Ectodermal cell (in vitro differentiated cells): ENCODE results near the gene MLLT6.

ENCODE experiments used
- H3K27ac ChIP-seq: 2 replicates; pipeline ENCODE4 v1.7.0; 2013; ENCODE audit warnings: mild to moderate bottlenecking, low read depth, low read length; ENCODE audit not compliant: insufficient read depth, poor library complexity, severe bottlenecking
- H3K27me3 ChIP-seq: 2 replicates; pipeline ENCODE4 v1.7.0; 2013; ENCODE audit warnings: mild to moderate bottlenecking, low read length; ENCODE audit not compliant: insufficient read depth, control insufficient read depth, poor library complexity, severe bottlenecking
- H3K36me3 ChIP-seq: one replicate; pipeline ENCODE4 v1.7.0; 2013; ENCODE audit warnings: low read length; ENCODE audit not compliant: control insufficient read depth, insufficient read depth
- H3K4me1 ChIP-seq: one replicate; pipeline ENCODE4 v1.7.0; 2013; ENCODE audit warnings: low read length; ENCODE audit not compliant: control insufficient read depth, insufficient read depth
- H3K4me3 ChIP-seq: 2 replicates; pipeline ENCODE4 v1.7.0; 2013; ENCODE audit warnings: low read depth, low read length, control low read depth; ENCODE audit not compliant: insufficient read depth
- H3K9me3 ChIP-seq: 2 replicates; pipeline ENCODE4 v1.7.0; 2013; ENCODE audit warnings: mild to moderate bottlenecking, low read length, moderate library complexity; ENCODE audit not compliant: control insufficient read depth
- WGBS, 2 experiments: methylation state at CpG; one replicate each; pipeline ENCODE4 v1.1.7; 2013; ENCODE audit warnings: missing lambda C conversion rate in 2 of 2; 5-methylcytosine and 5-hydroxymethylcytosine counted together

MLLT6 gene

GRCh38 chr17:38746004-38746848 is 41.2 kb downstream of the MLLT6 start:
- WGBS, 2 experiments: 54 to 57% methylated on average over 7 to 8 of the region's 8 CpGs
- Histone ChIP-seq H3K9me3 (no peaks in the 10 kb centered on the region), H3K4me1 (peaks cover 41% of the 10 kb centered on the region), H3K36me3 (no peaks in the 10 kb centered on the region), H3K4me3 (peak overlapping the region; percentile 97), H3K27me3 (peaks cover 8% of the 10 kb centered on the region), H3K27ac (no peak overlapping the region)

- 1 to 2% methylated on average over 21 of the region's 21 CpGs for WGBS, 2 experiments
- peak overlapping the region; percentile 97 for H3K4me3 ChIP-seq
- no peak overlapping the region for H3K27ac ChIP-seq
- no peaks in the 10 kb centered on the region for H3K36me3 ChIP-seq
- H3K9me3 ChIP-seq: no peaks in the 10 kb centered on the region
- peaks cover 38% of the 10 kb centered on the region for H3K4me1 ChIP-seq
- H3K27me3 ChIP-seq: peaks cover 10% of the 10 kb centered on the region
Measured at GRCh38 chr17:38746849-38747462, 41.9 kb downstream of the MLLT6 start.

- Histone ChIP-seq H3K27ac (peak overlapping the region; percentile 64), H3K27me3 (peaks cover 10% of the 10 kb centered on the region)
- 0% methylated on average over 61 to 64 of the region's 64 CpGs for WGBS, 2 experiments
Measured at GRCh38 chr17:38747463-38748148, 42.5 kb downstream of the MLLT6 start.

GRCh38 chr17:38748149-38748891 is 43.2 kb downstream of the MLLT6 start, which contains the start of gene PCGF2:
PCGF2 (minus strand) TSS chr17:38748336; CDS start chr17:38740402, 7,934 bp downstream.
- H3K4me3 ChIP-seq: peak within 1 kb of the TSS; percentile 97
- 0% methylated on average over 37 to 47 of the region's 47 CpGs for WGBS, 2 experiments
- no peaks in the 10 kb centered on the region for H3K36me3 ChIP-seq
- H3K9me3 ChIP-seq: no peaks in the 10 kb centered on the region
- H3K27me3 ChIP-seq: peaks cover 10% of the 10 kb centered on the region
- H3K4me1 ChIP-seq: peaks cover 29% of the 10 kb centered on the region
- peak within 1 kb of the TSS; percentile 64 for H3K27ac ChIP-seq

More at GRCh38 chr17:38747463-38748148, 42.5 kb downstream of the MLLT6 start:
- Histone ChIP-seq H3K4me1 (peaks cover 32% of the 10 kb centered on the region), H3K9me3 (no peaks in the 10 kb centered on the region), H3K36me3 (no peaks in the 10 kb centered on the region), H3K4me3 (peak overlapping the region; percentile 97)

GRCh38 chr17:38748892-38749222 is 43.8 kb downstream of the MLLT6 start:
- Histone ChIP-seq H3K36me3 (no peaks in the 10 kb centered on the region), H3K4me3 (peak overlapping the region; percentile 94), H3K4me1 (peaks cover 29% of the 10 kb centered on the region), H3K27ac (peak overlapping the region; percentile 52), H3K9me3 (no peaks in the 10 kb centered on the region), H3K27me3 (peaks cover 10% of the 10 kb centered on the region)
- WGBS, 2 experiments: 0 to 1% methylated on average over 32 of the region's 32 CpGs

- H3K27ac ChIP-seq: peak overlapping the region; percentile 52
- peaks cover 10% of the 10 kb centered on the region for H3K27me3 ChIP-seq
- H3K4me3 ChIP-seq: peak overlapping the region; percentile 94
- H3K9me3 ChIP-seq: no peaks in the 10 kb centered on the region
- no peaks in the 10 kb centered on the region for H3K36me3 ChIP-seq
- 0% methylated on average over 79 of the region's 79 CpGs for WGBS, 2 experiments
- peaks cover 26% of the 10 kb centered on the region for H3K4me1 ChIP-seq
Measured at GRCh38 chr17:38749223-38750043, 44.4 kb downstream of the MLLT6 start.

- Histone ChIP-seq H3K36me3 (no peaks in the 10 kb centered on the region), H3K27me3 (peaks cover 10% of the 10 kb centered on the region), H3K4me1 (peaks cover 26% of the 10 kb centered on the region), H3K4me3 (peak overlapping the region; percentile 94), H3K27ac (peak overlapping the region; percentile 52), H3K9me3 (no peaks in the 10 kb centered on the region)
- 1 to 2% methylated on average over 12 of the region's 12 CpGs for WGBS, 2 experiments
Measured at GRCh38 chr17:38750044-38750311, 44.9 kb downstream of the MLLT6 start.

- WGBS, 2 experiments: 4% methylated on average over 28 of the region's 28 CpGs
- Histone ChIP-seq H3K27ac (no peak overlapping the region), H3K27me3 (peaks cover 10% of the 10 kb centered on the region)
Measured at GRCh38 chr17:38750312-38751121, 45.4 kb downstream of the MLLT6 start.

More at GRCh38 chr17:38750312-38751121, 45.4 kb downstream of the MLLT6 start:
- Histone ChIP-seq H3K9me3 (no peaks in the 10 kb centered on the region), H3K4me3 (peak overlapping the region; percentile 94), H3K4me1 (peaks cover 24% of the 10 kb centered on the region), H3K36me3 (no peaks in the 10 kb centered on the region)
